HG03066 (cell line): ENCODE results near the gene FAM151B.

Source experiments
- ATAC-seq: cut with Tn5 transposase; IDR thresholded peaks from one replicate; pipeline ENCODE4 v1.9.1; 2021; ENCODE audit warnings: low read depth; ENCODE audit not compliant: unreplicated experiment

Gene FAM151B

DNA sequence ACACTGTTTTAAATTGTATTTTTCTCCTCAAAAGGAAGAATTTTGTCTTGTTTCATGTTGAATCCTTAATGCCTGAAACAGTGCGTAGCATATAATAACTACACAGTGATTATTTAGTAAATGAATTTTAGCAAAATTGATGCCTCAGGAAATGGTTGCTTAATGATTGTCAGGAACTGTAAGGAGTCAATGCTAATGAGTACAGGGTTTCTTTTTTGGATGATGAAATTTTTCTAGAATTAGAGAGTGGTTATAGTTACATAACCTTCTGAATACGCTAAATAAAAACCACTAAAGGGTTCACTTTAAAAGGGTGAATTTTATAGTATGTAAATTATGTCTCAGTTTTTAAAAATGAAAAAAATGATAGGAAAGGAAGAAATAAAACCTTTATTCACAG is 14.9 kb downstream of the FAM151B start:
- ATAC-seq, result no peak

DNA sequence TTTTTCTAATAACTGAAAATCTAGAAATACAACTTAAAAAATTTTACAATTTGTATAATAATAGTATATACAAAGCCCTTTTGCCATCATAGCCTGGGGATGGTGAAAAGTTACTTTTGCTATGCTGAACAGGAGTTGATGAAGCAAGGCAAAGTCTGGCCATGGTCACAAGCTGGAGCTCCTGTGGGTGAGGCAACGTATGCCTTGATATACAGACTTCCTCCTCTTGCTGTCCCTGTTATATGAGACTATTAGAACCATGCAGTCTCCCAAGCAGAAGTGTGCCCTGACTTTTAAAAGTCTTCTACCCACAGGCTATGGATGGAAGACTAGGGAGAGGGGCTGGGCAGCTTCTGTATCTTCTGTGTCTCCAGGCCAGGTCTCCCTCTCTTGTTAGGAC is 15.7 kb downstream of the FAM151B start:
- ATAC-seq, result no peak

DNA sequence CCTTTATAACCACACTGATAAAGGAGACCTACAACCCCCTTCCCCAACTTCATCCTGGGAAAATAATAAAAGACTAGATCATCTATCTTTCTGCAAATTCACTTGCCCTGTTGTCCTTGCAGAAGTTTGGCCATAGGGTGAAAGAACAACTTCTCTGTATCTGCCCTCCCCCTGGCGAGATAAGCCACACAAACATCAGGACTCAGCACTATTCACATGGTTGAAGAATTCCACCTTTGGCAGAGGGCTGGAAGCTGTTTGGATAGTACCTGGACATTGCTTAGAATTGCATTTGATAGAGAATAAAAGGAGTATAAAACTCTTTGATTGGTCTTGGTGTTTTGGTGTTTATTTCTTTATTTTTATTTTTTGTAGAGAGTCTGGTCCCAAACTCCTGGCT is 16.9 kb downstream of the FAM151B start:
- ATAC-seq, result no peak

DNA sequence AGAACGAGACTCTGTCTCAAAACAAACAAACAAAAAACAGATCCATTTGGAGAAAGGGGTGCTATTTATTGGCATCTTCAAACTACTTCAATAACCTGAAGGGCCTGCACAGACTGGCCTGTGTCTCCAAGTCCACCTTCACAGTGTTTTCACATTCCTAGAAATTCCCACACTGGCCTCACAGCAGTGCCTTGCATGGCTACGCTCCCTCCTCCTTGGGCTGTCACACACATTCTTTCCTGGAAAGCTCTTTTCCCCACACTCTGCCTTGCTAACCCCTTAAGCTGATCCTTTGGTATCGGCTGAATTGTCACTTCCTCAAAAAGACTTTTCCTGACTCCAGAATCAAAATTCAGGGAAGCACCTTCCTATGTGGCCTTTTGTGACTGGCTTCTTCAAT is 19.8 kb downstream of the FAM151B start:
- ATAC-seq, result no peak

DNA sequence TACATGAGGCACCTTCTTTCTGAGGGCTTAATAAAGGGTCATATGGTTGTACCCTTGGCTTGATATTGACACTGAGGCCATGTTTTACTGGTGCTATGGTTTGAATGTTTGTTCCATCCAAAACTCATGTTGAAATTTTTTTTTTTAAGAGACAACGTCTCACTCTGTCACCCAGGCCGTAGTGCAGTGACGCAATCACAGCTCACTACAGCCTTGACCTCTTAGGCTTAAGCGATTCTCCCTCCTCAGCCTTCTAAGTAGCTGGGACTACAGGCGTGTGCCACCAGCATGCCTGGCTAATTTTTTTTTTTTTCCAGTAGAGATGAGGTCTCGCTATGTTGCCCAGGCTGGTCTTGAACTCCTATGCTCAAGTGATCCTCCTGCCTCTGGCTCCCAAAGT is 20.9 kb downstream of the FAM151B start:
- ATAC-seq, result no peak

DNA sequence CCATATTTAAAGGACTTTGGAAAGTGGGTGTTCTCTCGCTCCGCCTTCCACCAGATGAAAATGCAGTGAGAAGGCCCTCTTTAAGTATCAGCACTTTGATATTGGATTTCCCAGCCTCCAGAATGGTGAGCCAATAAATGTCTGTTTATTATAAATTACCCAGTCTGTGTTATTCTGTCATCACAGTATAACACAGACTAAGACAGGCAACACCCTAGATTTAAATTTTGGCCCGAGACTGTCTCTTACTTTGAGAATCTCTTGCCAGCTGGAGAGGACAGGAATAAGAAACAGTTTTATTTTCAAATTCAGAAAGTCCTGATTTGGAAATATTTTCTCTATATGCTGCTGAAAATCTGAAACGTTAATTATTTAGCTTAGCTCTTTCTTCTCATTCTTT is 21.5 kb downstream of the FAM151B start:
- ATAC-seq, result no peak

DNA sequence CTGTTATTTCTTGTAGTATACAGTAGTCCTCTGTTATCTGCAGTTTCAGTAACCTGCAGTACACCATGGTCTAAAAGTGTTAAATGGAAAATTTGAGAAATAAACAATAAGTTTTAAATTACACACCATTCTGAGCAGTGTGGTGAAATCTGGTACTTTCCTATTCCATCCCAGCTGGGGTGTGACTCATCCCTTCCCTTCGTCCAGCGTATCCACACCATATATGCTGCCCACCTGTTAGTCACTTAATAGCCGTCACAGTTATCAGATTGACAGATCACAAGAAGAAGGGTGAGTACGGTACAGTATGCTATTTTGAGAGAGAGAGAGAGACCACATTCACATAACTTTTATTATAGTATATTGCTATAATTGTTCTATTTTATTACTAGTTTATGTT is 28.9 kb downstream of the FAM151B start:
- ATAC-seq, result no peak

DNA sequence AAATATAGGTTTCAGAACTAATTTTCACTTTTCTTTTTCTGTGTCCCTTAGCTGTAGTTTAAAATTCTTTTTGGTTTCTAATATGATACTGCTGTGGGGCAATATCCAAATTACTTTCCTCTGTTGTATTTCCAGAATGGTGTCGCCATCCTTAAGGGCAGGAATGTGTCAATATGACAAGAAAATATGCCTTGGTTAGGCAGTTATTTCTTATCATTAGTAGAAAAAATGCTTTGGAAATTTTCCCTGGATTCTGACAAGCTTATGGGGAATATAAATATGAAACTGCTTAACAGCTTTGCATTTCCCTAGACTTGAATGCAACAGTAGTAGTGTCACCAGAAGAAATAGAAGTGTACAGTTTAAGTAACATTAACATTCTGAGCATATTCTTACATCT is 52.8 kb downstream of the FAM151B start:
- no peak for ATAC-seq

DNA sequence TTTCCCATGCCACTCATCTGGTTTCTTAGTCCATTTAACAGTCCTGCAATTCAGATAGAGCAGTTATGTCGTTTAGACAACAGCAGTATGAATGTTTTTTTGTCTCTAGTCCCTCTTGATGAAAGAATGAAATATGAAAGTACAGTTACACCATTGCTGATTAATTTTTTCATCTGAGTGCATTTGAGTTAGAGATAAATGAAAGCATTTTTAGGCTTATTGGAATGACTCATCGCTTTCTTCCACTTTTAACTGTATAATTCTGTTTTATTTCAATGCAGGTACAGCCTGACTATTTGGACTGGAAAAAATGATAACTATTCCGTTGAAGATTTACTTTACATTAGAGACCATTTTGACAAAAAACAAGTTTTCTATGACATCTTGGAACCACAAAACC is 53.5 kb downstream of the FAM151B start:
- no peak for ATAC-seq

DNA sequence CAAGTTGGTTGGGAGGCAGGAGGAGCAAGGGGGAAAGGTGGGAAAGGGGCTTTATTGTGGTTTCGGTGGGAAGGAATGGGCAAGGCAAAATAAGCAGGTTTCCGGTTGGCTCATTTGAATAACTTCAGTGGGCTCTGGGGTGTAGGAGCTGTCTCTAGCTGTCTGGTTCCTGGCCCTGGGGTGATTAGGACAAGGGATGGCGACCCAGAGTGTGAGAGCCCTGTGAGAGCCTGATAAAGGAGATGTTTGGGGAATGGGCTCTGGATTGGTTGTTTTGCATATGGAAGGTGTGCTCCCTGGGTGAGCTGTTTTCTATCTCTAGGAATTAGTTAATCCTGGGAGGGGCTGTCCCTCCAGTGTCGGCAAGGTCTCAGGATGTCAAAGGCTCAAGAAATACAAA is 66.7 kb downstream of the FAM151B start:
- no peak for ATAC-seq

DNA sequence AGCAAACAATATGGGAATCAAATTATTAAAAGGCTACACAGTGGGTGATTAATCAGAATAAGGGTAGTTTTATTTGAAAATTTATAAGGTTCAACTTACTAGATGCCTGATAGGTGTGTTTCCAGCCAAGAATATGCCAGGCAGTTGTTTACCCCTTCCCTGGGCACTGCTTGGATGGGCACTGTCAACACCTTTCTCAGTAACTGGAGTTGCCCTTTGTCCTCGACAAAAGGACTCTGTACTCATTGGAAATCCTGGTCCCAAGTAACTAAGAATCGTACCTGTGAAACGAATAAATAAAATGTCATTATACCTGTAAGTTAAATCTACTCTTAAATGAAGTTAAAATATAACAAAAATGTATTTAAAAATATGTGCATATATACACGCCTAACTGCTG is 67.2 kb downstream of the FAM151B start:
- ATAC-seq, result no peak

DNA sequence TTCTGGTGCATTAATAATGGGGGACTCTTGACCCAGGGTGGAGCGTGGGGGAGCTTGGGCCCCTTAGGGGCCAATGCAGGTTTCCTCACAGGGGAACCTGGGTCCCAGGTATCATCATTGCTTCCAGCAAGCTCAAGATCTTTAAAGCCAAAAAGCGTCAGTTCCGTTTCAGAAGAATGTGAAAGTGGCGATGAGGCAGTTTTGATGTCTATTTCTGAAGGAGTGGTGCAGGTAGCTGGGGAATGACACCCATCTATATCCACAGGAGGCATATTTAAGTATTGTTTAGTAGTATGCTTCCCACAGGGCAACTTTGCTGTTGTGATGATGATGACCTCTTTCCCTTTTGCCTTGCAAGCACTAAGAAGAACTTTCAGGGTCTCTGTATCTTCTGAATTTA is 71.3 kb downstream of the FAM151B start:
- ATAC-seq, result no peak

DNA sequence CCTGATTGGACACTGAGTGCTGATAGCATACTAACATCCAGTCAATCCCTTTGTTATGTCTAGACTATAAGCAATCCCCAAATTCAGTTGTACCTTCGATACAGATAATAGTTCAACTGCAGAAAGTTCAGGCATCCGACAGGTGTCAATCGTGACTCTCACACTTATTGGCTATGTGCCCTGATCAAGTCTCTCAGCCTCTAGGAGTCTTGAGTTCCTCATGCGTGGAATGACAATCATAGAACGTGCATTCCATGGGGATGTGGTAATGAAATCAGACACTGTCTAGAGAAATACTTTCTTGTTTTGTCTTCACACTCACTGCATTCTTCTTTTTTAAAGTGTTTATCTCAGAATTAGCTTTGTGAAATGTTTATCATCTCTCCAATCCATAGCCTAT is 77.4 kb downstream of the FAM151B start:
- no peak for ATAC-seq

DNA sequence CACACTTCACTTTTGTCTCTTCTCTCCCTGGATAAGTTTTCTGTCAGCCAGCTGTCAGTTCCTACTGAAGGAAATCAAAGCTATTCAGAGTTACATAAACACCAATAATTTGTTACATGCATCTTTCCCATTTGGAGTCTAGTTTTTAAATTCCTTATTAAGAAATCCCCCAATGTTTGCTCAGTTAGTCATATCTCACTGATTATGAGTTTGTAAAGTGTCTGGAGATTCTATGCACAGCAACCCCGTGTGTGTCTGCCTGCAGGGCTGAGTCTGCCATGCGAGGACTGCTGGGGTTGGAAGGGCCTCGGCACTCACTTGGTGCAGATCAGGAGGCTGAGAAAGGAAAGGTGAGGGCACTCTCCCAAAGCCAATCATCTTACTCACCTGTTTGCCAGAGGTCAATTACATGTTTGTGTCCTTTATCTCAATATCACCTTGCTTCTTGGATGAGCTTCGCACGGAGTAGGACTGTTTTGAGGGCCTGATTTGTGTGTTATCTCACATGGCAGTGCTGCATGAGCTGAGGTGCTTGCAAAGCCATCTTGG is 78.9 kb downstream of the FAM151B start:
- ATAC-seq, result no peak

DNA sequence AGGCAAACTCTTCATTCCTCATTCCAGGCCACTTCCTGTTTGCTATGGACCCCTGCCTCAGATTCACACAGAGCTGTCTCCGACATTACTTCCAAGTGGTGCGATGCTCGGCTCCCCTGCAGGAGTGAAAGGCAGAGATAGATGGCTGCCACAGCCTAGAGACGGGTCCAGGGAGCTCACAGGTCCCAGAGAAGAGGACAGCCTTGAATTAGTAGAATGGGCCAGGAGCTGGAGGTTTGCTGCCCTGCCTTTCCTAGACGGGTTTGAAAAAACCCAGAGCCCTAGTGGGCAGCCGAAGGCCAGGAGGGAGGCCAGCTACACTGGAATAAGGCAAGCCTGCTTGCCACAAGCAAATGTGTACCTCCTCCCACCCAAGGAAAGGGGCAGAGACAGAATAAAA is 80.4 kb downstream of the FAM151B start:
- no peak for ATAC-seq

DNA sequence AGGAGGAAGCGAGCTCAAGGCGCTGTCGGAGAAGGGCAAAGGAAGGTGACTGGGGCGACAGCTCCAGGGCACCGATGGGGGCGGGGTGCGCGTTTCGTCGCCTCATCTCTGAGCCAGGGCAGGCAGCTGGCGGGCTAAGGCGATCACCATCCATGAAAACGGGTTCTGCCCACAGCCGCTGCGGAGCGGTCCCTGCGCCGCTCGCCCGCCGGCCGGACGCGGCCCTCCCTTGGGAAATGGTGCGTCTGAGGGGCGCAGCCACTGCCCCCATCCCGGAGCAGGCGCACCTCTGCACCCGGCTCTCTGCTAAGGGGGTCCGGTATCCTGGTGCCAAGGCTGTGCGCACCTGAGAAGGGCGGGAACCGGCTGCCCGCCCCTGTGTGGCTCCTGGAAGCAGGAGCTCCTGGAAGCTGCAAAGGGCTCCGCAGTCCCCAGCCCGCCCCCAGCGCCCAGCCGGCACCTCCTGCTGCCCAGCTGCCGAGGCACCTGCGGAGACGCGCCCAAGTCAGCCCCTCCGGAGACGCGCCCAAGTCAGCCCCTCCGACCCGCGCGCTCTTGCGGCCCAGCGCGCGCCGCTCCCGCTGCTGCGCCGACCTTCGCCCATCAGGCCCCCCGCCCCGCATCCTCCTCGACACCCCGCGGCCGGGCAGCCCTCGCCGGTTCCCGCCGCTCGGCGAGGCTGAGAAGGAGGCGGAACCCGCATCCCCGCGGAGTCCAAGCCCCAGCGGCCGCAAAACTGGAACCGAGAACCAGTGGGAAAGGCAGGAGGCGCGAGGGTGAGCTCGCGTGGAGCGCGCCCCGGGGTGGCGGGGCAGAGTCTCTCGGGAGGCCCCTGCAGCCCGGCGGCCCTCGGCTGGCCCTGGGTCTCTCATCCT is 81.4 kb downstream of the FAM151B start:
- no peak for ATAC-seq

DNA sequence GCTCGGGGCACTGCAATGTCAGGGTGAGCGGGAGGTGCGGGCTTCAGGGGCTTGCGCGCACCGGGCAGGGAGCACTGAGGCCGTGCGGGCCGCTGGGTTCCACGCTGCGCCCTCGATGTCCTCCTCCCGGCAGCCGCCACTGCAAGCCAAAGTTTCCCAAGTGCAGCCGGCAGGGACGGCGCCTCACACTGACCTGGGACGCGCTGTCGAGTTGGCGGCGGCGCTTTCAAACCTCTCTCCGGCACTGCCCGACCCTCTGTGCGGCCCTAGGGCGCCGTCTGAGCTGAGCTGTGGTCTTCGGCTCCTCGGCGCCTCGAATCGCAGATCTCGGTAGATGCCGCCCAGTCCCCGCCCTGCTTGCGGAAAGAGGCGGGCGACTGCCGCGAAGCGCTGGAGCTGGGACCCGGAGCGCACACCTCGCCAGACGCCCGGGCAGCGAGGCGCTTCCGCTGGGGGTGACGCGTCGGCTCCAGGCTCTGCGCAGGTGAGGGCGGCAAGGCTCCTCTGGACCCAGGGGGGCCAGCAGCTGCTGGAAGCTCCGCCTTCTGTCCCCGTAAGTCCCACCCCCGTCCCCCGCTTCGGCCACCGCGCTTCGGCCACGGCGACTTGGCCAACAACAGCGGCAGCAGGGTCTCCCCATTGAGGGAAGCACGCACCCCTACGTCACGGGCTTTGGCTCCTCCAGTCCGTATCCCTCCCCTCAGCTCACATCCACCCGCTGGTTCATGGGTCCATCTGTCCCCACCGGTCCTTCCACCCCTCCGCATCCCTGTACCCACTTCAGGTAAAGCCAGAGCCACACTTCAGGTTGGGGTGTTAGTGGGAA is 82.3 kb downstream of the FAM151B start, which contains the start of gene ANKRD34B:
Gene ANKRD34B, minus strand, starts transcription at position 320 of the 826 bp plus-strand sequence. CDS start 10,261 bp downstream, outside the sequence.
- ATAC-seq, result no peak

DNA sequence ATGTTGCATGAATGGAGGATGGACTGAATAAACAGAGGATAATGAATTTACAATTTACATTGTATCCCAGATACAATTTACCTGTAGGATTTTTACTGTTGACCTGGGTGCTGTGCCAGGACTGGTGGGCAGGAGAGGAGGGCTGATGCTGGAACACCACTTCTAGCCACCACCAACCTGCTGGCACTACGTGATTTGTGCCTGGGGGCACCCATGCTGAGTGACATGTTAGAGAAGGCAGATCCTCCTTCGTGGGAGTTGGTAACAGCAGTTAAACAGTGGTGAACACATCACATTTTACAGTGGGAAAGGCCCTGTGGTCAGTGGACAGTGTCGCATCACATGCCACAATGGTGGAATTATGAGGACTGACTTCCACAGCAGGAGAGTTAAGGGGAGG is 85.2 kb downstream of the FAM151B start:
- ATAC-seq, result no peak

DNA sequence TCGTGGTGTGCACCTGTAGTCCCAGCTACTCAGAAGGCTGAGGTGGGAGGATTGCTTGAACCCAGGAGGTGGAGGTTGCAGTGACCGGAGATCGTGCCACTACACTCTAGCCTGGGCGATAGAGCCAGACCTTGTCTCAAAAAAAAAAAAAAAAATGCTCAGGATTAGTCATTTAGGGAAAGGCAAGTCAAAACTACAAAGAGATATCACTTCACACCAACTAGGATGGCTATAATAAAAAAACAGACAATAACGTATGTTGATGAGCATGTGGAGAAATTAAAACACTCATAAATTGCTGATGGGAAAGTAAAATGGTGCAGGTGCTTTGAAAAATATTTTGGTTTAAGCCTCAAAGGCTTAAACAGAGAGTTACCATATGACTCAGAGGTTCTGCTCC is 88.5 kb downstream of the FAM151B start:
- no peak for ATAC-seq

DNA sequence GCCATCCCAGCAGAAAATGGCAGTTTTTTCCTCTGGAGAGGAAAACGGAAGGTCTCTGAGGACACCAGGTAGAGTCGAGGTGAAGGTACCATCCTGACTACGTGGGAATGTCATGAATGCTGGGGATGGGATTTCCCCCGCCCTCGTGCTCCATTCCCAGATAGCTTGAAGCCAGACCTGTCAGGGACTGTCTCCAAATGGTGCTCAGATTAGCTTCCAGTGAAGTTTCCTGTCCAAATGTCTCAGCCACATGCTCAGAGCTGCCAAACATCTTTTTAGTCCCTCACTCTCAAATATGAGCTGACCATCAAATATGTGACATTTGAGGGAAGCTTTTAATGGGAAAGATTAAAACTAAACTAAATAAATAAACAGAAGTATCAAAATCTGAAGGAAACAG is 89.8 kb downstream of the FAM151B start:
- no peak for ATAC-seq

DNA sequence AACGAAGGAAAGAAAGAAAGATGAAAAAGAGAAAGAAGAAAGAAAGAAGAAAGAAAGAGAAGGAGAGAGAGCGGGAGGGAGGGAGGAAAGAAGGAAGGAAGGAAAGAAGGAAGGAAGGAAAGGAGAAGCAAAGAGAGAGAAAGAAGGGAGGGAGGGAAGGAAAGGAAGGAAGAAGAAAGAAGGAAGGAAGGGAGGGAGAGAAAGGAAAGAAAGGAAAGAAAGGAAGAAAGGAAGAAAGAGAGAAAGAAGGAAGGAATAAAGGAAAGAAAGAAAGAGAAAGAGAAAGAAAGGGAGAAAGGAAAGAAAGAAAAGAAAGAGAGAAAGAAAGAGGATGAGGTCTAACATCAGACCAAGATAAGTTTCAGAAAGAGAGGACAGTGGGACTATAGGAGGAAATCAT is 91.2 kb downstream of the FAM151B start:
- ATAC-seq, result no peak
